H9 (cell line): ENCODE results near the gene HAND2. TPM values are rescaled to one million over a fixed set of nuclear protein-coding genes. Genes with fewer than 3 reads are reported as not detected.

Experiments
- DNase-seq: peaks from one replicate; pipeline ENCODE4 v3.0.0-alpha.2; 2017
- H2AFZ ChIP-seq: one replicate; pipeline ENCODE4 v1.6.1; 2013; ENCODE audit warnings: mild to moderate bottlenecking, low read length, control low read depth, moderate library complexity
- H2AK5ac ChIP-seq: 2 replicates; pipeline ENCODE4 v1.6.1; 2013; ENCODE audit warnings: low read length, control low read depth, mixed read lengths; ENCODE audit not compliant: insufficient read length
- H2BK120ac ChIP-seq: one replicate; pipeline ENCODE4 v1.6.1; 2013; ENCODE audit warnings: low read depth, mild to moderate bottlenecking, low read length, control low read depth, inconsistent platforms; ENCODE audit not compliant: poor library complexity, severe bottlenecking
- H2BK12ac ChIP-seq: 2 replicates; pipeline ENCODE4 v1.6.1; 2013; ENCODE audit warnings: low read length, control low read depth, mixed read lengths, low read depth; ENCODE audit not compliant: insufficient read length
- H2BK15ac ChIP-seq: 2 replicates; pipeline ENCODE4 v1.6.1; 2013; ENCODE audit warnings: low read depth, low read length, control low read depth
- H2BK20ac ChIP-seq: one replicate; pipeline ENCODE4 v1.6.1; 2013; ENCODE audit warnings: low read depth, mild to moderate bottlenecking, low read length, control low read depth, inconsistent platforms; ENCODE audit not compliant: poor library complexity, severe bottlenecking
- H2BK5ac ChIP-seq: 2 replicates; pipeline ENCODE4 v1.6.1; 2013; ENCODE audit warnings: low read length, control low read depth, mixed read lengths; ENCODE audit not compliant: insufficient read length
- H3K14ac ChIP-seq: 2 replicates; pipeline ENCODE4 v1.6.1; 2013; ENCODE audit warnings: low read length, control low read depth; ENCODE audit not compliant: insufficient read depth
- H3K18ac ChIP-seq: 2 replicates; pipeline ENCODE4 v1.6.1; 2013; ENCODE audit warnings: low read depth, mild to moderate bottlenecking, mixed read lengths, low read length, control low read depth; ENCODE audit not compliant: insufficient read length
- H3K23ac ChIP-seq: 2 replicates; pipeline ENCODE4 v1.6.1; 2013; ENCODE audit warnings: low read length, control low read depth, mixed read lengths, low read depth; ENCODE audit not compliant: insufficient read length
- H3K23me2 ChIP-seq: 2 replicates; pipeline ENCODE4 v1.6.1; 2013; ENCODE audit warnings: low read depth, mild to moderate bottlenecking, mixed read lengths, low read length, control low read depth; ENCODE audit not compliant: insufficient read length, poor library complexity, severe bottlenecking
- H3K27ac ChIP-seq: 2 replicates; pipeline ENCODE4 v1.5.1; 2013; ENCODE audit warnings: low read length, control low read depth, mixed read lengths, low read depth; ENCODE audit not compliant: insufficient read length
- H3K27me3 ChIP-seq: 2 replicates; pipeline ENCODE4 v1.6.1; 2013; ENCODE audit warnings: low read length, control low read depth, inconsistent platforms; ENCODE audit not compliant: insufficient read depth
- H3K4ac ChIP-seq: 2 replicates; pipeline ENCODE4 v1.6.1; 2013; ENCODE audit warnings: low read depth, mild to moderate bottlenecking, control low read depth, inconsistent platforms, low read length, moderate library complexity
- H3K4me1 ChIP-seq: 2 replicates; pipeline ENCODE4 v1.6.1; 2013; ENCODE audit warnings: low read length, control low read depth, inconsistent platforms; ENCODE audit not compliant: insufficient read depth
- H3K4me2 ChIP-seq: 2 replicates; pipeline ENCODE4 v1.6.1; 2013; ENCODE audit warnings: low read length, control low read depth, mixed read lengths; ENCODE audit not compliant: insufficient read length, insufficient read depth
- H3K56ac ChIP-seq: 2 replicates; pipeline ENCODE4 v1.6.1; 2013; ENCODE audit warnings: low read depth, mild to moderate bottlenecking, mixed read lengths, low read length, control low read depth; ENCODE audit not compliant: insufficient read length
- H3K79me1 ChIP-seq: 2 replicates; pipeline ENCODE4 v1.6.1; 2013; ENCODE audit warnings: low read depth, mild to moderate bottlenecking, moderate library complexity, low read length, control low read depth, inconsistent platforms; ENCODE audit not compliant: insufficient read depth, poor library complexity, severe bottlenecking
- H3K79me2 ChIP-seq: 2 replicates; pipeline ENCODE4 v1.6.1; 2013; ENCODE audit warnings: low read length, control low read depth, inconsistent platforms; ENCODE audit not compliant: insufficient read depth
- H3K9ac ChIP-seq: 2 replicates; pipeline ENCODE4 v1.6.1; 2013; ENCODE audit warnings: low read length, control low read depth, mixed read lengths; ENCODE audit not compliant: insufficient read length; ENCODE audit errors: extremely low read depth
- H3K9me3 ChIP-seq: one replicate; pipeline ENCODE4 v1.6.1; 2013; ENCODE audit warnings: low read depth, low read length, inconsistent platforms; ENCODE audit not compliant: control insufficient read depth
- H3T11ph ChIP-seq: one replicate; pipeline ENCODE4 v1.6.1; 2013; ENCODE audit warnings: mild to moderate bottlenecking, low read length, control low read depth, inconsistent platforms
- H4K20me1 ChIP-seq: one replicate; pipeline ENCODE4 v1.6.1; 2013; ENCODE audit not compliant: control insufficient read depth, insufficient read length, insufficient read depth
- H4K5ac ChIP-seq: 2 replicates; pipeline ENCODE4 v1.6.1; 2013; ENCODE audit warnings: low read depth, mild to moderate bottlenecking, mixed read lengths, low read length, control low read depth; ENCODE audit not compliant: insufficient read length
- H4K8ac ChIP-seq: replicated peaks from 2 replicates; pipeline ENCODE4 v1.6.1; 2013; ENCODE audit warnings: low read length, control low read depth, mixed read lengths, low read depth; ENCODE audit not compliant: insufficient read length
- H4K91ac ChIP-seq: 2 replicates; pipeline ENCODE4 v1.6.1; 2013; ENCODE audit warnings: low read depth, mild to moderate bottlenecking, moderate library complexity, mixed read lengths, low read length, control low read depth; ENCODE audit not compliant: insufficient read length
- H3K27ac Mint-ChIP-seq, 3 experiments: 2 replicates in 2 of 3; 3 replicates in 1 of 3; pipeline ENCODE4 v1.8.0; 2020 to 2021; ENCODE audit warnings: mixed read lengths in 3 of 3, mild to moderate bottlenecking in 1 of 3, moderate library complexity in 1 of 3
- H3K27me3 Mint-ChIP-seq: 2 replicates; pipeline ENCODE4 v1.8.0; 2021; ENCODE audit warnings: low read depth, mild to moderate bottlenecking, moderate library complexity, mixed read lengths
- H3K36me3 Mint-ChIP-seq, 3 experiments: 2 replicates in 2 of 3; 3 replicates in 1 of 3; pipeline ENCODE4 v1.8.0; 2020 to 2021; ENCODE audit warnings: low read depth in 3 of 3, mixed read lengths in 3 of 3; ENCODE audit not compliant: insufficient read depth in 1 of 3
- H3K4me1 Mint-ChIP-seq, 2 experiments: 2 replicates each; pipeline ENCODE4 v1.8.0; 2020; ENCODE audit warnings: mixed read lengths in 2 of 2
- H3K4me3 Mint-ChIP-seq, 2 experiments: 2 replicates in 1 of 2; 3 replicates in 1 of 2; pipeline ENCODE4 v1.8.0; 2020 to 2021; ENCODE audit warnings: mild to moderate bottlenecking in 2 of 2, mixed read lengths in 2 of 2, moderate library complexity in 1 of 2
- H3K9me3 Mint-ChIP-seq, 2 experiments: 2 replicates in 1 of 2; 3 replicates in 1 of 2; pipeline ENCODE4 v1.8.0; 2020; ENCODE audit warnings: mild to moderate bottlenecking in 2 of 2, mixed read lengths in 2 of 2, moderate library complexity in 1 of 2
- CTCF ChIP-seq: fragments of 200-600 bp; sonication (generic); conservative IDR thresholded peaks from 3 replicates; pipeline ENCODE4 v1.8.0; 2021; ENCODE audit warnings: antibody characterized with exemption, mild to moderate bottlenecking
- WGBS: extraction: QIAGEN DNeasy Blood & Tissue Kit; methylation state at CpG from one replicate; pipeline ENCODE4 v1.1.7; 2013; ENCODE audit warnings: missing lambda C conversion rate, low lambda C conversion rate, mixed read lengths; ENCODE audit not compliant: insufficient read length; ENCODE audit errors: extremely low coverage; 5-methylcytosine and 5-hydroxymethylcytosine counted together
- total RNA-seq: library from RNA; stranded (reverse); gene quantifications from 2 replicates; pipeline ENCODE4 v1.2.1, GENCODE V29; 2021

Gene HAND2
- total RNA-seq, 1 experiment from 2014 or later = not detected

- Histone ChIP-seq H2BK12ac (no peak overlapping the region), H3K27ac (no peak overlapping the region), H2AFZ (no peak overlapping the region), H2BK15ac (no peak overlapping the region), H2BK120ac (no peak overlapping the region), H4K91ac (no peak overlapping the region), H3K56ac (no peak overlapping the region), H3K4ac (no peak overlapping the region), H3K9me3 (no peaks in the 10 kb centered on the region), H3K23ac (no peak overlapping the region), H4K20me1 (no peaks in the 10 kb centered on the region), H3K9ac (no peak overlapping the region), H3K4me2 (no peak overlapping the region), H3K23me2 (peaks cover 8% of the 10 kb centered on the region), H2BK5ac (no peak overlapping the region), H3K14ac (no peak overlapping the region), H3K4me1 (no peaks in the 10 kb centered on the region), H3K79me1 (no peaks in the 10 kb centered on the region), H3K27me3 (peaks cover 92% of the 10 kb centered on the region), H3T11ph (no peak overlapping the region), H4K5ac (no peak overlapping the region), H2BK20ac (no peak overlapping the region), H4K8ac (no peak overlapping the region), H2AK5ac (no peak overlapping the region), H3K18ac (no peak overlapping the region), H3K79me2 (no peaks in the 10 kb centered on the region)
- H3K27me3 Mint-ChIP-seq = peaks cover 100% of the 10 kb centered on the region
- H3K9me3 Mint-ChIP-seq = peaks cover 0 to 3% of the 10 kb centered on the region in 2 experiments; a peak in 2 of 5 replicates
- no CpG with 5 or more reads among the region's 5 CpGs for WGBS
- no peak overlapping the region for H3K4me3 Mint-ChIP-seq
- H3K27ac Mint-ChIP-seq = no peak overlapping the region
- H3K36me3 Mint-ChIP-seq = no peaks in the 10 kb centered on the region; a peak in 1 of 7 replicates
- no peak for DNase-seq
- TF ChIP-seq CTCF = no peak
- peaks cover 6 to 19% of the 10 kb centered on the region in 2 experiments for H3K4me1 Mint-ChIP-seq
Observed at GRCh38 chr4:173535957-173536356, 5.9 kb upstream of the HAND2 start.
